Measurements from ENCODE around the gene SPAG7.

GRCh38 chr17:4941319-4941610 is 26.4 kb downstream of the SPAG7 start:
- TF ChIP-seq CTCF (IDR thresholded peaks at IDR 0.05) (no peak), EP300 (IDR thresholded peaks at IDR 0.05) (no peak)
